Measurements from ENCODE around the gene FAM20C.
"Not testable (repeated sequence)": the region's sequence is repeated elsewhere in the genome, so short reads cannot be mapped to it uniquely, and the experiment has no call there.

FAM20C gene

GRCh38 chr7:228610-229009 is 36.2 kb downstream of the FAM20C start:
- no peak for DNase-seq (ENCODE audit: low read depth)

GRCh38 chr7:229184-229964 is 37.0 kb downstream of the FAM20C start:
- no peak for DNase-seq (ENCODE audit: low read depth)

GRCh38 chr7:230274-230673 is 37.9 kb downstream of the FAM20C start:
- DNase-seq (ENCODE audit: low read depth): no peak

DNA sequence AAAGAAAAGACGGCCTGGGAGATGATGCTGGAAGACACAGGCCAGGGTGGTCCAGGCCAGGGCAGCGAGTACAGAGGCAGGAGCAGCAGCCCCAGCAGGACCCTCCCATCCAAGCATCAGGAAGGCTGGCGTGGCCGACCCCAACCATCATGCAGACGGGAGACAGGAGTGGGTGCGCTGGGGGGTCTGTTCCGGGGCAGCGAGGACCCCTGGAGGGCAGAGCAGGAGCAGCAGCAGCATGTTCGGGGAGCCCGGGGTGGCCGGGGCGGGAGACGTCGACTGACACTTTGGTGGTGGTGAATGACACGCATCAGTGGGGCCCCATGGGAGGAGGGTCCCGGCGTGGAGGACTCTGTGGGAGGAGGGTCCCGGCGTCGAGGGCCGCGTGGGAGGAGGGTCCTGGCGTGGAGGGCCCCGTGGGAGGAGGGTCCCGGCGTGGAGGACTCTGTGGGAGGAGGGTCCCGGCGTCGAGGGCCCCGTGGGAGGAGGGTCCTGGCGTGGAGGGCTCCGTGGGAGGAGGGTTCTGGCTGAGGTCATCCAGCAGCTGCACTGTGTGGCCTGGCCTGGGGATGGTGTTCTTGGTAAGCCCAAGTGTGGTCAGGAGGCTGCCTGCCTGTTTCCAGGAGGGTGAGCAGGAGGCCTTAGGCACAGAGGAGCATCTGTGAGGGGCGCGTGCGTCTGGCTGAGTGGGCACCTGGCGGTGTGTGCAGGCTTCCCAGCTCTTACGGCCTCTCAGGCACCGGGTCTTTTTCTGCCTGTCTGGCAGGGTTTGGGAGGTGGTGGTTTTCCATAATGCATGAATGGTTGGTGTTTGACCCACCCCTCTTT is 38.9 kb downstream of the FAM20C start:
- no peak for DNase-seq (ENCODE audit: low read depth)

DNA sequence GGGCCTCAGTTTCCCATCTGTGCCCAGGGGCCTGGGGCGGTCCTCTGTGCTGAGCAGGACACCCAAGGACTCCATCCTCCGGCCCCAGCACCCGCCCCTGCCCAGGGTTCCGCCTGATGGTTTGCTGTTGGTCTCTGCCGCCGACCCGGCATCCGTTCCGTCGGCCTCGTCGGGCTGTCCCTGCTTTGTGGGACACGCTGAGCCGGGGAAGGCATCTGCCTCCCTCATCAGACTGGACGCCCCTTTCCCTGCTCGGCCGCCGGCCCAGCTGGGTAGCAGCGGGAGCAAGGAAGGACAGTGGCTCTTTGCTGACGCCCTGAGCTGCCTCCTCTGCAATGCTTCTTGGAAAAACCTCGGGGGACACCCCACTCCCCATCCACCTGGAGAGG is 39.5 kb downstream of the FAM20C start:
- DNase-seq (ENCODE audit: low read depth): no peak

DNA sequence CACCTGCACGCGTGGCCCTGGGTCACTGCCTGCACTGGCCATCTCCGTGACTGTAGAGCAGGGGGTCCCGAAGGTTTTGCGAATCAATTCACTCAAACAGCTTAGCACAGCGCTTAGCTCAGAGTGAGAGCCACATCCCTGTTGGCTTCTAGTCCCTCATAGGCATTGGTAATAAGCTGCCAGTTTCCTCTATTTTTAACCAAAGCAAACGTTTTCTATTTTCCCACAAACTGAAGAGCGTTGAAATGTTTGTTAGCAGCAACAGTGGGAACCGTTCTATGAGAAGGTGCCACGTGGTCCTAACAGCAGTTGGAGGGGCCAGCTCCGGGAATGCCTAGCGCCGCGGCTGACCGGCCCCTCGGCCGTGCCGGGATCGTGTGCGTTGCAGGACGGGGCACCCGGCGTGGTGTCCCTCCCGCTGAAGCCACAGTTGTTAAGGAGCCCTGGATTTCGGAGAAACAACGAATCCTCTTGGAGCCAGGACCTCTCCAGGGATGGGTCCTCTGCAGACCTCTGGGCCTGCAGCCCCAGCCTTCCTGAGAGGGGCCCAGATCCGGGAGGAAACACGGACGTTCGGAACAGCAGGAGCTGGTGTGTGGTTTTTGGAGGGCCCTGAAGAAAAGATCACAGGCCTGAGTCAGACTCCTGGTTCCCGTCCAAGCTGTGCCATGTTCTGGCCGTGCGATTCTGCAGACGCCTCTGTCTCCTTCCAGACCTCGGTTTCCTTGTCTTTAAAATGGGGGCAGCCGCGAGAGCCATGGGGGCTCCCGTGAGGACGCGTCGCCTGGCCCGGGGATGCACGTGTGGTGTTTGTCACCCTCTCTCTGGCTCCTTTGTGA is 40.3 kb downstream of the FAM20C start:
- DNase-seq (ENCODE audit: low read depth): no peak

DNA sequence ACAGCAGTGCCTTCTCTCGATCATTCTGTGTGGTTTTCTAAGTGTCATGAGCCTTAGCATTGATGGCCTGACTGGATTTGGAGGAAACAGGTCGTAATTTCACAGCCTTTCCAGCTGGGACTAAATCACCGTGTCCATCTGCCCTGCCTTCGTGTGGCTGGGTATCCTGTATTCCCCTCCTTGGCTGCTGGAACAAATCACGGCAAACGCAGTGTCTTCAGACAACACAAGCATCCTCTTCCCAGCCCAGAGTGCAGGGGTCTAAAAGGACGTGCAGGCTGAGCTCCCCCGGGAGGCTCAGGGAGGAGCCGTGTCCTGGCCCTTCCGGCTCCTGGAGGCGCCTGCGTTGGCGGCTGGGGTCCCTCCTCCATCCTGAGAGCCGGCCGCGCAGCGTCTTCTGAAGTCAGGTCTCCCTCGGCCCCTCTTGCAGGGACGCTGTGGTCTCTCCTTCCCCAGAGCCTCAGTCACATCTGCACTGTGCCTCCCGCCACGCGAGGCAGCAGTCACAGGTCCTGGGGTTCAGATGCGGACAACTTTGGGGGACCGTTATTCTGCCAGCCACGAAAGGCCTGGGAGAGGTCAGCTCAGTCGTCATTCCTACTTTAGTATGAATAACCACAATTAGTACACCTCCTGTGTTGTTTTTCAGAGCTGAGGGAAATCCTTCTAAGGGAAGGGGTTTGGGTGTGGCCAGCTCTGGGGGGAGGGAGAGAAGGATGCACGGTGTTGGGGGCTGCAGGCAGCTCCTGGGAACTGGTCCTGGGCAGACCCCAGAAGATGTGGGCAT is 41.1 kb downstream of the FAM20C start:
- no peak for DNase-seq (ENCODE audit: low read depth)

- no peak for DNase-seq (ENCODE audit: low read depth)
Observed at GRCh38 chr7:234051-234707, 41.8 kb downstream of the FAM20C start.

- DNase-seq (ENCODE audit: low read depth): no peak
Observed at GRCh38 chr7:234708-235553, 42.6 kb downstream of the FAM20C start.

DNA sequence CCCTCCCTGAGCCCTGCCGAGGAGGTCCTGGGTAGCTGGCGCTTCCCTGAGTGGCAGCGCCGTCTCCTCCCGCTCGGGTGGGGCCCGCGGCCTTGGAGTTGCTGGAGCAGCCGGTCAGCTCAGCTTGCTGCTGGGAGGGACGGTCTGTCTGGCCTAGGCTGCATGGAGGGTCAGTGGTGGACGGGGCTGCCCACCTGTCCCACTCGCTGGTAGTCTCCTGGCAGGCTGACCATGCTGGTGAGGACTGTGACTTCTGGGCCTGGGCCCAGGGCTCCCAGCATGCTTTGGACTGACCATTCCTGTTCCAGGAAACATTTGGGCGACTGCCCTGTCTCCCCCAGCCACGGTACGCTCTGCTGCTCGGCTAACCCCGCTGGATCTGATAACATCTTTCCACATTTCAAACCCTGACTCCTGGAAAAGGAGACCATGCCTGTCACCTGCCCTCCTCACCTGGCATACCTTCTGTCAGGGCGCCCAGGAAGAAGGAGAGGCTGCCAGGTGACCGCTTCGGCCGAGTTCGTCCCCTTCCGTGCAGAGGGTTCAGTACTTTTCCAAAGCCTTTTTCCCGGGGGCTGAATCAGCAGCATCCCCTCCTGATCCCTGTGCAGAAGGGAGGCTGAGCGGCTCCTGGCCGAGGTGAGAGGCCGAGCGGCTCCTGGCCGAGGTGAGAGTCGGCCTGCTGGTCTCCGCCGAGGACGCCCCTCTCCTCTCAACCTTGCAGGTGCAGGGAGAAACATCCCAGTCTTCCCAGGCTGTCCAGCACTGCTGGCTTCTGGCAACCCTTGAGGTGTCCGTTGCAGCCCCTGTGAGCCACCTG is 43.4 kb downstream of the FAM20C start:
- no peak for DNase-seq (ENCODE audit: low read depth)

- DNase-seq (ENCODE audit: low read depth): no peak
Observed at GRCh38 chr7:236967-237366, 44.6 kb downstream of the FAM20C start.

DNA sequence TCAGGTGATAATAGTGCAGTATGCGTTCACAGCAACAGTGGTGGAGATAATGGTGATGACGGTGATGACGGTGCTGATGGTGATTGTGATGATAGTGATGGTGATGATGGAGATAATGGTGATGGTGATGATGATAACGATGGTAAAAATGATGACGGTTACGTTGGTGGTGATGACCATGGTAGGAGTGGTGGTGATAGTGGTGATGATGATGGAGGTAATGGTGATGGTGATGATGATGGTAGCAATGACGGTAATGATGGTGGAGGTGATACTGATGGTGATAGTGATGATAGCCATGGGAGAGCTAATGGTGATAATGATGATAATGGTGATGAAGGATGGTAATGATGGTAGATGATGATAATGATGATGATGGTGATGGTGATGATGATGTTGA is 45.0 kb downstream of the FAM20C start:
- no peak for DNase-seq (ENCODE audit: low read depth)

DNA sequence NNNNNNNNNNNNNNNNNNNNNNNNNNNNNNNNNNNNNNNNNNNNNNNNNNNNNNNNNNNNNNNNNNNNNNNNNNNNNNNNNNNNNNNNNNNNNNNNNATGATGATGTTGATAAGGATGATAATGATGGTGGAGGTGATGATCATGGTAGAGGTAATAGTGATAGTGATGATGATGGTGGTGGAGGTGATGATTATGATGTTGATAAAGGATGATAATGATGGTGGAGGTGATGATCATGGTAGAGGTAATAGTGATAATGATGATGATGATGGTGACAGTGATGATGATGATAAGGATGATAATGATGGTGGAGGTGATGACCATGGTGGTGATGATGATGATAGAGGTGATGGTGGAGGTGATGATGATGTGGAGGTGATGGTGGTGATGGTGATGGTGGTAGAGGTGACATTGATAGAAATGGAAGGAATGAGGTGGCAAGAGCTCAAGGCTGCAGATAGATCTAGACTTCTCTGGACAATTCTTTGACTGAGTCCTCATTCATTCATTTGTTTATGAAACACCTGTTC is 47.8 kb downstream of the FAM20C start:
- DNase-seq (ENCODE audit: low read depth): no peak

DNA sequence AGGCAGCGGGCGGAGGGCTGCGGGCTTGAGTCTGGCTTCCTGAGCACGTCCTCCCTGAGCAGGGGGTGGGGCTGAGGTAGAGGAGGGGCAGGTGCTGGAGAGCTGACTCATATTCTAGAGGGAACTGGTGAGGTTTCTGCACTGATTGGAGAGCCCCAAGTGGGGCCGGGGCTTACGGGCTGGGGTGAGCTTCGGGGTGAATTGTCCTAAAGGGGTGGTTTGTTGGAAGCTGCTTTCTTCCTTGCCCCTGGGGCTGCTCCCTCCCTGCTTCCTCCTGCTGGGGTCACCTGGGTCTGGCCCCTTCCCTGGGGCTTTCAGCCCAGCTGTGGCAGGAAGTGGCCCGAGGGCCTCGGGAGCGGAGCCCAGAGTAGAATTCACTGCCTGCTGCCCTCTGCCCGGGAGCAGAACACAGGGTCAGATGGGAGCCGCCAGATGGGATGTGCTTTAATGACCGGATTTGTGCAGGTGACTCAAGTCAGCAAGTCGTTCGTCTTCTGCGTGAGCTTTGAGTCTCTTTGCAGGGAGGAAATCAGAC is 48.6 kb downstream of the FAM20C start:
- no peak for DNase-seq (ENCODE audit: low read depth)

DNA sequence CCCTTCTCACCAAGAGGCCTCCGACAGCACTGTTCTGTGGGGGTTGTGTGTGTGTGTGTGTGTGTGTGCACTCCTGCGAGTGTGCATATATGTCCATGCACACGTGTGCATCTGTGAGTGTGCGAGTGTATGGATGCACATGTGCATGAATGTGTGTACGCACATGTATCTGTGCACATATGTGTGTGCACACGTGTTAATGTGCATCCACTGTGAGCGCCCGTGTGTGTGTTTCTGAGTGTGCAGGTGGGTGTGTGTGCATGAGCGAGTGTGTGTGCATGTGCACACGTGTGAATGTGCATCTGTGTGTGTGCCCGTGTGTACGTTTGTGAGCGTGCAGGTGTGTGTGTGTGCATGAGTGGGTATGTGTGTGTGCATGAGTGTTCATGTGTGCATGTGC is 49.1 kb downstream of the FAM20C start:
- DNase-seq (ENCODE audit: low read depth): no peak

GRCh38 chr7:242826-243579 is 50.6 kb downstream of the FAM20C start:
- not testable (repeated sequence) for DNase-seq (ENCODE audit: low read depth)

DNA sequence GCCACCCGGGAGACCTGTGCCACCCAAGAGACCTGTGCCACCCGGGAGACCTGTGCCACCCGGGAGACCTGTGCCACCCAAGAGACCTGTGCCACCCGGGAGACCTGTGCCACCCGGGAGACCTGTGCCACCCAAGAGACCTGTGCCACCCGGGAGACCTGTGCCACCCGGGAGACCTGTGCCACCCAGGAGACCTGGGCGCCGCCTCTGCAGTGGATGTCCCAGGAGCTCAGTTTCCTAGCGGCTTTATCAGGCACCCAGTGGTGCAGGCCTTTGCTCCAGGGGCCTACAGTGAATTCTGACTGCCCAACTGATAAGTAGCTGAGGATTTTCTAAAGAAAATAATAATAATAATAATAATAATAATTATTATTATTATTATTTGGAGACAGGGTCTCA is 51.2 kb downstream of the FAM20C start:
- not testable (repeated sequence) for DNase-seq (ENCODE audit: low read depth)

DNA sequence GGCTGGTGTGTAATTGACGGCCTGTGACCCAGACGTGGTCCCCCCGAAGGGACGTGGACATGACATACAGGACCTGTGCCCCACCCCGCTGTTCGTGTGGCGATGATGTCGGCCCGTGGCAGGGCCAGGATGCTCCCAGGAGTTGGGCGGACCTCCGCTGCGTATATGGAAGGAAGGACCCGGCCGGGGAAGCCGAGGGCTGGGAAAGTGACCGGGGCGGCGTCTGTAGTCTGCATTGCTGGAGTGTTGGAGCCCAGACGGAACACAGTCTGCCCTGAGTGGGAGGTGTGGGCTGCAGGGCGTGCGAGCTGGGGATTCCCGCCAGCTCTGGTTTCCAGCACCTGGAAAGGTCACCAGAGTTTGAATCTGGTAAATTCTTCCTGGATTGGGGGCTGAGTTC is 52.6 kb downstream of the FAM20C start:
- DNase-seq (ENCODE audit: low read depth): no peak
